ENCODE measurements around the gene FNDC5.

The FNDC5 gene

DNA sequence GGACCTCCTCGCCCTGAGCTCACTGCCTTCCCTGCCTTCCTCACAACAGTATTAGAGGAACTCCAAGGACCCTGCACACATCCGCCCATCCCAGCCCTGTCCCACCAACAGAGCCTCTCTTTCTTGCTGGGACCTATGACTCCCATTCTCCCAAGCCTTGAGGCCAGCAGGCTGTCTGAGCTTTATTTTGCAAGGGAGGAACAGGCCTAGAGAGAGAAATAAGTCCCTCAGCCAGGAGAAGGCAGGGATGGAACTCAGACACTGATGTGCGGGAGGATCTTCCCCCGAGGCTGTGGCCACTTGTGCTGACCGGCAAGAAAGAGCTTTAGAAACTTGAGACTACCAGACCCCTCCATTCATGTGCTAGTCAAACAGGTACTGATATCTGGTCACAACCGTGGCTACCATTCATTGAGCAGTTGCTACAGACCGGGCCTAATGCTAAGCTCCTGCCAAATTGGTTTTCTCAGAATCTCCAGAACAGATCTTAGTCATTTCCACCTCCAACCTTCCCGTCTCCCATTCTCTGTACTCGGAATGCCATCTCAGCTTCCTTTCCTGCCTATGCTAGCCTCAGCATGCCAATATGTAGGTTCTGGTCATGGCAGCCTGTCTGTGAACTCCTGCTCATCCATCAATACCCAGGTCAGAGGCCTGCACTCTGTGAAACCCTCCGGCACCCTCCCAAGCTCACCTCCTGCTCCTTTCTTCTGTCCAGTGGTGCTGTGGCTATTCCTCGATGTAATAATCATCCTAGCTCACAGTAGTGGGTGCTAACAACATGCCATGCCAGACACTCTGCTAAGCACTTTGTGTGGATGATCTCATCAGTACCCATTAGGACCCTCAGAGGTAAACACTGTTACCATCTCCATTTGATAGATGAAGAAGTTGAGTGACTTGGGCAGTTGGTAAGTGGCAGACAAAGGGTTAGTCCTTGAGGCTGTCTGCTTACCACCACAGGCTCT is 26.7 kb upstream of the FNDC5 start:
- DNase-seq: no peak

DNA sequence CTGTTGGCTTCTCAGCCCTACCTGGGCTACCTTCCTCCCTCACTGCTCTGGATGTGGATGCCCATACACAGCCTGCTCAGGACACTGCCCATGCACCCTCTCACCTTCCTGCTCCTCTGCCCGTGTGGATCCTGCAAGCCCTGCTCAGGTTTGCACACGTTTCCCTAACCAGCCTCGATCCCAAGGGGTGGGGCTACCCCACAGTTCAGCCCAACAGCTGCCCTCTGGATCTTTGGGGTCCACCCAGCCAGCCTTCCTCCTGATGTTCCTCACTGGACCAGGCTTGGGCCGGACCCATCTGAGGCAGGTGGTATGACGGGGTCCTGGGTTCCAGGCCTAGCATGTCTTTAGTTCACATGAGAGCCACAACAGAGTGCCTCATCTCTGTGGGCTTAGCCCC is 25.7 kb upstream of the FNDC5 start:
- DNase-seq: no peak

DNA sequence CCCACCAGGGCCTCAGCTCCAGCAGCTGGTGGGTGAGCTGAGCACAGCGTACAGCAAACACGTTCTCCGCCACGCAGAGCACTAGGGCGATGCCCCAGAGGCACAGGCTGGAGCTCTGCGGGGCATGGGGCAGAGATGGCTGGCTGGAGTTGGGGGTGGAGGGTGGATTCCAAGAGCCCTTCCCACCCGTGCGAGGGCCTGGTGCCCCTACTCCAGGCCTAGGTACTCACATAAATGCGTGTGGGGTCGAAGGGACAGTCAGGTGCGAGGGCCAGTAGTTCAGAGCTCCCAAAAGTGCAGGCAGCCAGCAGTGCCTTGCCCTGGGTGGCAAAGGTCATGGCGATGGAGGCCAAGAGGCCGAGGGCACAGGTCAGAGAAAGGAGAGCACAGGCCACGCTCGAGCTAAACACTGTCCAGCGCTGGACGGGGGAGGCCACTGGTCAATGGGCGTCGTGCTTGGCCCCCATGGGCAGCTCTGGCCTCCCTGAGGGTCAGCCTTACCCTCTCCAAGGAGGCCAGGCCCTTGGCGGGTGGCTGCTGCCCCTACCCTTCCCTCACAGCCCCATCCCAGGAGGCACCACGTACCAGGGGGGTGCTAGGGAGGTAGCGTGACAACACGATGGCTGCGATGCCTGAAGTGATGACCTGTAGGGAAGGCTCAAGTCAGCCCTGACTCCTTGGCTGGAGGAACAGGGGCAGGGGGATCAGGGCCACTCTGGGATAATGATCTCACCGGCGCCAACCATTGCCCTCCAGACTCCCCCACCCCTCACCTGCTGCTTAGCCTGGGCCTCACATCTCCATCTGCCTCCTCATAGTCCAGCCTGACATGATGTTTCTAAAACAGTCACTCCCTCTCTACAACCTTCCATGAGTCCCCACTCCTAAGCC is 24.9 kb upstream of the FNDC5 start:
- no peak for DNase-seq

DNA sequence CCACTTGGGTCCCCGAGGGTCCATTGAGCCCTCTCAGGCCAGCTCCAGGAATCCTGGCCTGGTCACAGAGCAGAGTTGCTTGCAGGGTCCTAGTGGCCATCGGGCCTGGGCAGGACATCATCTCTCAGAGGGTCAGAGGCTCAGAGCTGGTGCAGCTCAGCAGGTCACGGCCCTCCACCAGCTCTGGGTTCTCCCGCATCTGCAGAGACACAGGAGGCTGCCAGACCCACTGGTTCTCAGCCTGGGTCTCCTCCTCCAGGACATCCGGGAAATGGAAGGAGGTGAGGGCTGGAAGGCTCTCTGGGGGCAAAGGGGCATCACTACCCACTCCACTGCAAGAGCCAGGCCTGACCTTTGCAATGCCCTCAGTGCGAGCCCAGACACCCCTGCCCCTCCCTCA is 24.0 kb upstream of the FNDC5 start:
- no peak for DNase-seq

DNA sequence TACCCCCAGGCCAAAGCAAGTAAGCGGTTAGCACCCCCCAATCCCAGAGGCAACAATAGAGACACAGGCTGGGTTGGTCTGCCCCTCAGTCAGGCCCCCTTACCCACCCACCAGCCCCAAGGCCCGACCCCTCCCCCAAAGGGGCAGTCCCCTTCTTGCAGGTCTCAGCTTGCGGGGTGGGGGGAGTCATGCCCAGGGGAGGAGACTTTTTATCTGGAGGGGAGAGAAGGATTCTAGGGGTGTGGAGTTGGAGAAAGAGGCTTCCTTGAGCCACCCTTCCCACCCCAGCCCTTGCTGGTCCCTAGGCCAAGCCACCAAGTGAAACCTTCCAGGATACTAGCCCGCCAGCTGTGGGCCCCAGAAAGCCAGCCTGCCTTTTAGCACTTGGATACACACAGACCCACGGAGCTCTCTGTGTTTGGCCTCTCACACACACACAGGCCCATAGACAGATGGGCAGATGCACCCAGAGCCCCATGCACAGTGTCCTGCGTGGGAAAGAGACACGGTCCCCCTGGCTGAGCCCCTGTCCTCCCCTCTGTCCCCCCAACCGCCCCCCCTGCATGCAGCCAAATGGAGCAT is 23.4 kb upstream of the FNDC5 start:
- no peak for DNase-seq

DNA sequence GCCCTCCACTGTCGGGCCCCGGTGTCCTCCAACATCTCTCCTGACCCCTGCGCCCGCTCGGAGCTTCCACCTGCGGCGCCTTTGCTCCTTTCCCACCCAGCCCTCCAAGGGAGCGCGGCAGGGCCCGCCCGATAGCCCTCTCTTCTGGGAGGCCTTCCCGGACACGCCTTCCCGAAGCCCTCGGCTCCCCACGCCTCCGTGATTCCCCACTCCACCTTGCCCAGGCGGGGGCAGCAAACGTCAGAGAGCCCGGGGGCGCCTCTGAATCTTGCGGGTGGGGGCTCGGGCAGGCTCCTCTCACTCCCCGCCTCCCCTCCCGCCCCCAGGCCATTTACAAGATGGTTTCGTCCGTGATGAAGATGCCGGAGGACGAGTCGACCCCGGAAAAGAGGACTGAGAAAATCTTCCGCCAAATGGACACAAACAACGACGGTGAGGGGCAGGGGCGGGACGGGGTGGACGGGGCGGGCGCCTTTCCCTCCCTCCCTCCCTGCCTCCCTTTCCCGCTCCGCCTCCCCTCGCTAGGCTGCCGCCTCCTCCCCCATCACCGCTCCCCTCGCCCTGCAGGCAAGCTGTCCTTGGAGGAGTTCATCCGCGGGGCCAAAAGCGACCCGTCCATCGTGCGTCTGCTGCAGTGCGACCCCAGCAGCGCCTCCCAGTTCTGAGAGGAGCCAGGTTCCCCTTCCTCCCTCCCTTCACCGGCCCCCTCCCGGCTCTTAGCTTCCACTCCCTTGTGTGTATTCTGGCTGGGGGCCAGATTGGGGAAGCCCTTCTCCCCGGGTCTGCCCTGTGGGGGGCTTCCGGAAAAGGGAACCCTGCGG is 22.7 kb upstream of the FNDC5 start:
- DNase-seq: peak in 35 of 56 donors; percentile 28 to 79 (median 56)

DNA sequence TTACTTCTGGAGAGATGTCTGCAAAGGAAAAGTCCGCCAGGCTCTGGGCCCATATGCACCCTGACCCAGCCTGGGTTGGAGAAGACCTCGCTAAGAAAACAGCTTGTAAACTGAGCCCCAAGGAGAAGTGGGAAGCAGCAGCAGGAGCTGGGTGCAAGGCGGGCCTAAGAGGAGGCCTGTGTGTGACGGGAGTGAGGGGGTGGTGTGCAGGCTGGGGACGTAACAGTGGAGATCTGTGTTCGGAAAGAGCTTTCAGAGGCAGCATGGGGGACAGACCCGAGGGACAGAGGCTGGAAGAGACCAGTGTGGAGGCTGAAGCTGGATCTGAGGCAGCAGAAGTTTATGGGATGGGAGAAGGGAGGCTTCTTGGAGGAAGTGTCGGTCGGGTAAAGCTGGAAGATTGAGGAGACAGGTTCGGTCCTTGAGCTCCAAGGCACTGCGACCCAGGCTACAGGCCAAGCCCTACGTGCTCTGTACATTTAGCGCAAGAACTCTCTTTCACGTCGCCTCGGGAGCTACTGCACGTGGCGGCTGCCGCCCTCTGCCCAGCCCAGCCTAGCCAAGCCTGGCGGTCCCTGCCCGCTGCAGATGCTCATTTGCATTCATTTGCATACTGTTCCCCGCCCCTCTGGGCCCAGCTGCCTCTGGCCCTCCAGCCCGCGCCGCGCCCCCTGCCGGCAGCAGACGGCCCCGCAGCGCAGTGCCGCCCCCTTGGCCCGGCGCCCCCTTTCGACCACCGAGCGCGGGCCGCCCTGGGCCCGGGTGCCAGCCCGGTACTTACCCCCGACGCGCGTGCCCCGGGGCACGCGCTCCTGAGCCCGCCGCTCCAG is 21.9 kb upstream of the FNDC5 start:
- DNase-seq: peak in 48 of 56 donors; percentile 33 to 88 (median 70)

DNA sequence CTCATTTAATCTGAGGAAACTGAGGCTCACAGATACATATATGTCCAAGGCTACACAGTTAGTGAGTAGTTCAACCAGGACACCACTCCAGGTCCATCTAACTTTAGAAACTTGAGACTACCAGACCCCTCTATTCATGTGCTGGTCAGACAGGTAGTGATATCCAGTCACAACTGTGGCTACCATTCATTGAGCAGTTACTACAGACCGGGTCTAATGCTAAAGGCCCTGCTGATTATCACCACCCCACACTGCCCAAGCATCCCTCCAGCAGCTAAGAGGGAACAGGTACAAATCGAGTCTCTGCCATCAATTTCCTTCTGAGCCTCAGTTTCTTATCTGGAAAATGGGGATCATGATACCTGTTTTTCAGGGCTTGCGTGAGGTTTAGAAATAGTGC is 20.9 kb upstream of the FNDC5 start:
- DNase-seq: no peak

DNA sequence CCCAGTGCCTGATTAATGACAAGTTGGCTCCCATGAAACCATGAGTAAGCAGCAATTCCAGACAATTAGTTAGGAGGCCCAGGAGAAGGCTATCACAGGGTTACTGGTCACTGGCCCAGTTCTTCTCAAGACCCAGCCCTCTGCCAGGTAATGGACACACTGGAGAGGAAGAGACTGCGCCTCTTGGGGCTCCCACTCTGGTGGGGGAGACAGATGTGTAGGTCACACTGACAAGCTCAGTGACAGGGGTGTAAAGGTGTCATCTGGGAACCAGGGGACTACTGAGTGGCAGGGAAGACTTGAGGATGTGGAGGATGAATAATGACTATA is 20.5 kb upstream of the FNDC5 start:
- DNase-seq: no peak

DNA sequence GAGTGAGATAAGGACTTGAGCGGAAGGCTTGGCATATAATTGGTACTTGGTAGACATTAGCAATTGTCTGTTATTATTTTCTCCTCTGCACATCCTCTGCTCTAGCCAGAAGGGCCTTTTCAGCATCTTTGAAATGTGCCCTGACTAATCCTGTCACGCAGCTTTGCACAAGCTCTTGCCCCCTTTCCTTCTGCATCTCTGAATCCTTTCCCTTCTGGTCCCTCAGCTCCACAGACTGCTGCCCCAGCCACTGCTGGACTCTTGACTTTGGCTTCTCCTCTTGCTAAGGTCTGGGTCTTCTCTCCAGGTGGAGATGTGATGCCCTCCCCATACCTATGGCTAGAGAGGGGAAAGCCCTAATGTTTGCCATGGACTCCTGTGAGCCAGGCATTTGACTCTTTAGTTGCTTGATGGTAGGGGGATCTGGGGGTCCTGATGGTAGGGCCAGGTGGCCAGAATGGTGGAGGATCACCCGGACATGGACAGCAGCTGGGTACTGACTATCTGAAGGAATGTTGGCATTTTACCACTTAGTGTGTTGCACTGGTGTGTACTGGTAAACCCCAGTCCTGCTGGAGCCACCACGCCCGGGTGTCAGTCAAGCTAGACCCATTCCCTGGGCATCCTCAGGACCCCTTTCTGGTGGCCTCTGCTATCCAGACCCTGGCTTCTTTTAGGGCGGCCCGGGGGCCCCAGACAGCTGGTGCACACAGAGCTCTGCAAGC is 20.0 kb upstream of the FNDC5 start:
- no peak for DNase-seq

DNA sequence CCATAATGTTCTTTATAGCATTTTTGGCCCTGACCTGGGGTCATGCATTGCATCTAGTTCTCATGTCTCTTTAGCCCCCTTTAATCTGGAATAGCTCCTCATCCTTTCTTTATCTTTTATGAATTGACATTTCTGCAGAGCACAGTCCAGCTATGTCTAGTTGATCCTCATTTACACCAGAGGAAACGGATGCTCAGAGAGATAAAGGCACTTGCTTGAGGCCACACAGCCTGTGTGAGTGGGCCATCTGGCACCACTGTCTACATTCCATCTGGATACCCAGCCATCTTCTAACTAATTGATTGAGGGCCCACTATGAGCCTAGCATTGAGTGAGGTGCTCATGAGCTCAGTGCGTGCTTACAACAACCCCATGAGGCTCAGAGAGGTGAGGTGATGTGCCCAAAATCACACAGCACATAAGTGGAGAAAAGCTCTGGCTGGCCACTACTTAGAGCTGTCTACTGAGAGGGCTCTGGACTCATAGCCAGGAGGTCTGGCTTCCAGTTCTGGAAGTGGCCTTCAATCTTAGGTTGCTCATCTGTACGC is 19.1 kb upstream of the FNDC5 start:
- no peak for DNase-seq

DNA sequence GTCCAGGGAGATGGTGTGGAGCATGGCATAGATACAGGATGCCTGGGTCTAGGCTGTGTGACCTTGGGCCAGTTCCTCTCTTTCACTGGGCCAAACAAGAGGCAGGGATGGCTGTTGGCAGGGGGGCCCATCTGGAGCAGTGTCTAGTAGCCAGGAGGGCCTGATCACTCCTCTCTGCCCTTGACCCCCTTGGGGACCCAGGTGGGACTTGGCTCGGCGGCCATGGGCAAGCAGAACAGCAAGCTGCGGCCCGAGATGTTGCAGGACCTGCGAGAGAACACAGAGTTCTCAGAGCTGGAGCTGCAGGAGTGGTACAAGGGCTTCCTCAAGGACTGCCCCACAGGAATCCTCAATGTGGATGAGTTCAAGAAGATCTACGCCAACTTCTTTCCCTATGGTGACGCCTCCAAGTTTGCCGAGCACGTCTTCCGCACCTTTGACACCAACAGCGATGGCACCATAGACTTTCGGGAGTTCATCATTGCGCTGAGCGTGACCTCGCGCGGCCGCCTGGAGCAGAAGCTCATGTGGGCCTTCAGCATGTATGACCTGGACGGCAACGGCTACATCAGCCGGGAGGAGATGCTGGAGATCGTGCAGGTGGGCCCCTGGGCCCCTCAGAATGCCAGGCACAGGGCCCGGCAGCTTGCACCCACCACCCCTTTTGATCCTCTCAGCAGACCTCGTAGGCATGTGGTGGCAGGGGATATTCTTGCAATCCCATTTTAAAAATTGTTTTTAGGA is 18.1 kb upstream of the FNDC5 start:
- DNase-seq: no peak

DNA sequence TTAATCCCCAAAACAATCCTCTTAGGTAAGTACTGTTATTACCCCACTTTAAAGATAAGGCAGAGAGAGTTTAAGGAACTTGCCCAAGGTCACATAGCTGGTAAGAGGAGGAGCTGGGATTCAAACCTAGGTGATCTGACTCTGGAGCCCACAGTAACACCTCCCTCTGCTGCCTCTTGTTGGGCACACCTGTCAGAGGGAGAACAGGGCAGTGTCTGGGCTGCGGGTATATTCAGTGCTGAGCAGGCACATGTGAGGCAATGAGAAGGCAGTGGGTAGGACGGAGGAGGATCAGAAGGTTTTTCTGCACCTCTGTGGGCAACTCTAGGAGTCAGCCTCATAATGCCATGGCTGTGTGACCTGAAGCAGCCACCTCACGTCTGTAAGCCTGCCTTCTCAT is 17.4 kb upstream of the FNDC5 start:
- no peak for DNase-seq

DNA sequence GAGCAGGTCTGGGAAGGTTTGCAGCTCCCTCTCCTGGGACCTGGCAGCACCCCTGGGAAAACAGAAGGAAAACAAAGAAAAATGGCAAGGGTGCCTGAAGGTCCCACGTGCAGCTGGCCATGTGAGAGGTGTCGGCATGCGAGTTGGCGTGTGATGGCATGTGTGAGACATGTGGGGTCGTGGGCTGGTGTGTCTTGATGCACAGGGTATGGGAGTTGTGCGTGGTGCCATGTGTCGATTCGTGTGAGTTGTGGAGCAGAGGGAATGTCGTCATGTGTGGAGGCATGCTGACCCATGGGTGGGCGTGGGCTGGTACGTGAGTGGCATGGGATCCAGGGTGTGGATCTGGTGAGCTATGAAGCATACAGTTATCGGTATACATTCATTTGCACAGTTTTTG is 16.9 kb upstream of the FNDC5 start:
- DNase-seq: peak in 11 of 56 donors; percentile 30 to 55 (median 40)

DNA sequence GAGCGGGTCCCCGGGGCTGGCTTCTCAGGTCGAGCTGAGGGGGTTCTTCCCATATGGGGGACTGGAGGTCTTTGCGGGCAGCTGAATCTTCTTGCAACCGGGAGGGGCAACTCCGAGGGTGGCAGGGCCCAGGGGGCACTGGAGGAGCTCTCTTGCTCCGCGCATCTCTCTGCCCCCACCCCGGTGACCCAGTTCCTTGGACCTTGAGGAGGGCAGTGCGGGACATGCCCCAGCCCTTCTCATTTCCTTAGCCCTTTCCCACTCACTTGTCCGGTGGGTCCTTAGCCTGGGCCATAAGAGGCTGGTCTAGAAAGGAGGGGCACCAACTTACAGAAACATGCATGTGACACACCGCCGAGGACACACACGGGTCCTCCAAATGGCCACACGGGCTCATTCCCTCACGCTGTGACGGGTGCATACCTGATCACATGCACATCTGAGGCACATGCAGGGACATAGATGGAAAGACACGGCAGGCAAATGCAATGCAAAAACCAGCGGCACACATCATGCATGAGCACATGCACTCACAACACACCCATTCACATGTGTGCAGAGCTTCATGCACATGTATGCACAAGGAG is 16.2 kb upstream of the FNDC5 start:
- DNase-seq: no peak

DNA sequence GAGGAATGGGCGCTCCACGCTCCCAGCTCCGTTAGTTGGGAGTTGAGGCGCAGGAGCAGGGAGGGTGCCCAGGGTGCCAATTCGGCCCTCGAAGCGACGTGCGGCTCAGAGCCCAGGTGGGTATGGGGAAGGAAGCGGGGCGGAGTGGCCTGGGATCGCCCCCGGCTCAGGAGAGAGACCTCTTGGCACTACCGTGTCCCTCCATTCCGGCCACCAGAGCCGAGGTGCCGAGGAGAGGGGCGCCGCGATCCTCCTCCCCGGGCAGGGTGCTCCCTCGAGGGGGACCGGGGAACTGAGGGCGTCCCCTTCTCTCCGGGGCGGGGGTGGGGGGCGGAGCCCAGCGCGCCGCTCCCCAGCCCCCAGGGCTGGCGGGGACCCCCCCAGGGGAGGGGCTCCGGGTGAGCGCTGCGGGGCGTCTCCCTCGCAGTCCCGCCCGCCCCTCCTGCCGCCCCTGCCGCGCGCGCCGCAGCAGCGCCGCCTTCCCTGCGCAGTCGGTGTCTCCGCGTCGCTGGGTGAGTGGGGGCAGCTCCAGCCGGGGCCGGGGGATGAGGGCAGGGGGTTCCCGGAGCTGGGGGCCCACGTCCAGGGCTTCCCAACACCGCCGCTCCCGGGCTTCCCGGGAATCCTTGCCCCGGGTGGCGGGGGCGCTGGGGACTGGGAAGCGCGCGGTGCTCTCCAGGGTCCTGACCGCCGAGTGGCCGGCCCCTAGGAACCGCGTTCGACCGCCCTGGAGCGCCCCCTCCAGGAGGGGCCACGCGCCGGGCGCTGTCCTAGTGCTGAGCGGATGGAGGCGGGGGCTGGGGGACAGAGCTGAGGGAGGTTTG is 15.5 kb upstream of the FNDC5 start, which contains the start of gene HPCA:
TSS of gene HPCA (plus strand) at position 488 of the 824 bp plus-strand sequence. CDS start 2,408 bp downstream, outside the sequence.
- peak in 18 of 56 donors; percentile 23 to 75 (median 51) for DNase-seq

DNA sequence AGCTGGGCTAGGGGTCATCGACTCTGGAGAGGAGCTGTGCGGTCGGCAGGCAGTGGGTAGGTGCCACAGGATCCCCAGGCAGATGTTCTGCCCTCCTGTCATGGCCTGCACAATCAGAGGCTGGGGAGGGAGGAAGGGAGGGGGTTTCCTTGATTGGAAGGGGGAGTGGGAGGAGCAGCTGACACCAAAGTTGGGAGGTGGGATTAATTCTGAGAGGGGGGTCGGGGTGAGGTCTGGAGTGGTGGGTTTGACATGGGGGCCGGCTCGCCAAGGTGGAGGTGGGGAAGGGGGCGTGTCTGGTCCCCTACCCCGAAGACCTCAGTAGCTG is 14.9 kb upstream of the FNDC5 start:
- DNase-seq: no peak

Data from nucleus accumbens (tissue), 56 donors.